ENCODE results near the gene APOA5. TPM values are rescaled to one million over a fixed set of nuclear protein-coding genes. Genes with fewer than 3 reads are reported as not detected.

Gene APOA5
- total and polyA plus RNA-seq, 2 of the 13 experiments (the other 11 are each of a cell fraction or from before 2014, with no cell fraction given): 44.0 to 49.1 TPM

- TF ChIP-seq UBTF (CRISPR knock-in tag; IDR thresholded peaks at IDR 0.05): no peak
- no peak for TF ChIP-seq MATR3 (CRISPR knock-in tag; IDR thresholded peaks at IDR 0.05)
- TF ChIP-seq ZNF775 (CRISPR knock-in tag; IDR thresholded peaks at IDR 0.05; ENCODE audit: borderline replicate concordance): no peak; the same call in 1 of the 2 replicates
- no peak for TF ChIP-seq ZNF615 (CRISPR knock-in tag; IDR thresholded peaks at IDR 0.05; ENCODE audit: borderline replicate concordance)
- no peak for TF ChIP-seq BCLAF1 (IDR thresholded peaks at IDR 0.05)
- peak; percentile 75; the same call in 1 of the 2 replicates for TF ChIP-seq ZNF451 (CRISPR knock-in tag; IDR thresholded peaks at IDR 0.05)
- TF ChIP-seq FOXJ3 (CRISPR knock-in tag; IDR thresholded peaks at IDR 0.05; ENCODE audit: borderline replicate concordance): peak; percentile 63; the same call in 1 of the 2 replicates
- no peak for TF ChIP-seq ZNF784 (CRISPR knock-in tag; IDR thresholded peaks at IDR 0.05; ENCODE audit: borderline replicate concordance)
- no peak for TF ChIP-seq TCF7L2 (IDR thresholded peaks at IDR 0.05; ENCODE audit: low read depth, low read length)
- TF ChIP-seq THAP9 (CRISPR knock-in tag; IDR thresholded peaks at IDR 0.05; ENCODE audit: borderline replicate concordance): no peak; the same call in 1 of the 2 replicates
- no peak for TF ChIP-seq ZNF282 (IDR thresholded peaks at IDR 0.05; ENCODE audit: partially characterized antibody)
- TF ChIP-seq SOX5 (CRISPR knock-in tag; IDR thresholded peaks at IDR 0.05; ENCODE audit: borderline replicate concordance): peak; percentile 57
- TF ChIP-seq TCF12 (IDR thresholded peaks at IDR 0.05): no peak
- peak; percentile 69; the same call in 1 of the 2 replicates for TF ChIP-seq TCF12 (CRISPR knock-in tag; IDR thresholded peaks at IDR 0.05)
- TF ChIP-seq SMC3 (IDR thresholded peaks at IDR 0.05; ENCODE audit: low read length): 0 out of 2 replicates have a peak, but pooled peaks have one; percentile 19
- no peak for TF ChIP-seq CREB3 (CRISPR knock-in tag; IDR thresholded peaks at IDR 0.05)
These were observed 627 bp upstream of the APOA5 start (continued) for GRCh38 chr11:116792144-116792868.

Measured in HepG2 (cell line).